Keratinocyte (primary cell): ENCODE results near the gene MGAT1. TPM values are rescaled to one million over a fixed set of nuclear protein-coding genes. Genes with fewer than 3 reads are reported as not detected.

Source experiments
- DNase-seq: peaks from one replicate; pipeline ENCODE4 v3.0.0-alpha.2; 2011; ENCODE audit warnings: low read depth, missing footprints, low spot score
- FAIRE-seq: peaks from 2 replicates; lab custom pipeline; 2011; peaks lifted over from hg19 to GRCh38; lab: Jason Lieb, UNC
- H2AFZ ChIP-seq: 2 replicates; pipeline ENCODE4 v1.6.0; 2012; ENCODE audit warnings: low read length, control low read depth, inconsistent platforms; ENCODE audit not compliant: control insufficient read depth
- H3K27ac ChIP-seq: 2 replicates; pipeline ENCODE4 v1.5.1; 2011; ENCODE audit warnings: low read length; ENCODE audit not compliant: control insufficient read depth, insufficient read depth
- H3K27me3 ChIP-seq: 3 replicates; pipeline ENCODE4 v1.6.0; 2011; ENCODE audit warnings: low read length; ENCODE audit not compliant: control insufficient read depth, insufficient read depth; ENCODE audit errors: extremely low read depth
- H3K36me3 ChIP-seq, 2 experiments: 2 replicates in 1 of 2; 3 replicates in 1 of 2; pipeline ENCODE4 v1.5.1; 2011; ENCODE audit warnings: low read length in 2 of 2, mild to moderate bottlenecking in 1 of 2; ENCODE audit not compliant: control insufficient read depth in 2 of 2, insufficient read depth in 2 of 2; ENCODE audit errors: extremely low read depth in 1 of 2
- H3K4me1 ChIP-seq: 3 replicates; pipeline ENCODE4 v1.5.1; 2011; ENCODE audit warnings: low read length; ENCODE audit not compliant: control insufficient read depth, insufficient read depth; ENCODE audit errors: extremely low read depth
- H3K4me2 ChIP-seq: 3 replicates; pipeline ENCODE4 v1.6.0; 2011; ENCODE audit warnings: low read depth, low read length; ENCODE audit not compliant: control insufficient read depth, insufficient read depth; ENCODE audit errors: extremely low read depth
- H3K4me3 ChIP-seq, 3 experiments: fragments of 200-600 bp in 1 of 3; sonication (generic) in 1 of 3; 2 replicates in 2 of 3; 3 replicates in 1 of 3; pipeline ENCODE4 v1.5.1; 2011 to 2016; ENCODE audit warnings: low read length in 3 of 3, mild to moderate bottlenecking in 3 of 3, control low read depth in 2 of 3, inconsistent platforms in 1 of 3, low read depth in 1 of 3, mixed read lengths in 1 of 3, mixed run types in 1 of 3, moderate library complexity in 1 of 3; ENCODE audit not compliant: control insufficient read depth in 2 of 3, insufficient read depth in 2 of 3; ENCODE audit errors: extremely low read depth in 1 of 3
- H3K79me2 ChIP-seq: 2 replicates; pipeline ENCODE4 v1.6.0; 2012; ENCODE audit warnings: low read length; ENCODE audit not compliant: control insufficient read depth, insufficient read depth
- H3K9ac ChIP-seq: 3 replicates; pipeline ENCODE4 v1.6.0; 2011; ENCODE audit warnings: low read length; ENCODE audit not compliant: control insufficient read depth, insufficient read depth; ENCODE audit errors: extremely low read depth
- H3K9me1 ChIP-seq: 3 replicates; pipeline ENCODE4 v1.6.0; 2011; ENCODE audit warnings: low read length; ENCODE audit not compliant: control insufficient read depth, insufficient read depth; ENCODE audit errors: extremely low read depth
- H3K9me3 ChIP-seq: 2 replicates; pipeline ENCODE4 v1.5.1; 2012; ENCODE audit warnings: low read depth, low read length; ENCODE audit not compliant: control insufficient read depth
- H4K20me1 ChIP-seq: 3 replicates; pipeline ENCODE4 v1.6.0; 2011; ENCODE audit warnings: low read length; ENCODE audit not compliant: control insufficient read depth, insufficient read depth; ENCODE audit errors: extremely low read depth
- EZH2 ChIP-seq: IDR thresholded peaks from one replicate; pipeline ENCODE4 v1.6.1; 2012; ENCODE audit warnings: inconsistent platforms, mild to moderate bottlenecking, low read length, moderate library complexity
- dilution Hi-C: fragments of 300-500 bp; cut with MboI; formaldehyde crosslinking; loops from one replicate; pipeline ENCODE4 v1.7.0; 2020; ENCODE audit warnings: low sequenced_read_pairs; ENCODE audit not compliant: extremely low pct_ligation_motif_present
- polyA plus RNA-seq, 5 experiments: library from polyadenylated mRNA; depleted of rRNA in 3 of 5; stranded (reverse) in 3 of 5; stranded (forward) in 1 of 5; unstranded in 1 of 5; fragments of >200 nt; gene quantifications; 1 replicate in 1 of 5; 2 replicates in 3 of 5; 3 replicates in 1 of 5; pipeline versions ENCODE4 v1.2.1 to v1.2.3, GENCODE V29; 2011 to 2012; ENCODE audit warnings: missing spikeins in 2 of 5, low read depth in 1 of 5, low replicate concordance in 1 of 5
- TF ChIP-seq, protein P1 (sequence below), 3 experiments: IDR thresholded peaks in 1 of 3; conservative IDR thresholded peaks in 1 of 3; optimal IDR thresholded peaks in 1 of 3; 2 replicates in 2 of 3; 3 replicates in 1 of 3; pipeline versions ENCODE3 to v1.5.1; 2011; ENCODE audit warnings: low read length in 3 of 3, mild to moderate bottlenecking in 3 of 3, moderate library complexity in 2 of 3, control low read depth in 1 of 3, inconsistent platforms in 1 of 3; ENCODE audit not compliant: insufficient read depth in 2 of 3; ENCODE audit errors: extremely low read depth in 1 of 3

The MGAT1 gene
- polyA plus RNA-seq, 1 donor (not counting 4 experiments of a cell fraction or from before 2014, with no cell fraction given) = 80.3 TPM

DNA sequence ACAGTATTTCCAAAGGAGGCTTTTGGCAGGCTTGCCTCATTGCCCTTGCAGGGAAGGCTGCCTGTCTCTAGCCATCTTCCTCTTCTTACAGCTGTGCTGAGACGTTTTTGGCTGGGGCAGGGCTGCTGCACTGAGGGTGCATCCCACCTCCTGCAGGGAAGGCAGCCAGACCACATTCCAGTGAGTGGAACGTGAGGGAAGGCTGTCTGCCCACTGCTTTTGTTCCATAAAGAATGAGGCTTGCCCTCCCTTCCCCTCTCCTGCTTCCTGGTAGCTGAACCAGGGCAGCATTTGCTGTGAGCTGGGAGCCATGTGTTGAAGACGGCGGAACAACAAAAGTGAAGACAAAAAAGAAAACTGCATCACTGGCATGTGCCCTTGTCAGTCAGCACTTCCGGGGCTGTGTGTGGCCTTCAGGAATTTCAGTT lies 16.8 kb downstream of the MGAT1 start:
- Histone ChIP-seq H3K4me1 (peaks cover 19% of the 10 kb centered on the region), H4K20me1 (peaks cover 5% of the 10 kb centered on the region), H3K27ac (peak overlapping the region; percentile 44), H3K9me1 (no peaks in the 10 kb centered on the region), H3K4me3 (no peak overlapping the region), H3K9ac (no peak overlapping the region), H3K27me3 (no peaks in the 10 kb centered on the region), H3K4me2 (peak overlapping the region; percentile 53), H3K79me2 (peaks cover 8% of the 10 kb centered on the region), H3K36me3 (peaks cover 3 to 10% of the 10 kb centered on the region in 2 experiments), H2AFZ (no peak overlapping the region), H3K9me3 (no peaks in the 10 kb centered on the region)
- no peak for DNase-seq
- dilution Hi-C loops = no loop called here
- FAIRE-seq = peak; percentile 77
- TF ChIP-seq EZH2 = no peak
- TF ChIP-seq, protein P1, sequence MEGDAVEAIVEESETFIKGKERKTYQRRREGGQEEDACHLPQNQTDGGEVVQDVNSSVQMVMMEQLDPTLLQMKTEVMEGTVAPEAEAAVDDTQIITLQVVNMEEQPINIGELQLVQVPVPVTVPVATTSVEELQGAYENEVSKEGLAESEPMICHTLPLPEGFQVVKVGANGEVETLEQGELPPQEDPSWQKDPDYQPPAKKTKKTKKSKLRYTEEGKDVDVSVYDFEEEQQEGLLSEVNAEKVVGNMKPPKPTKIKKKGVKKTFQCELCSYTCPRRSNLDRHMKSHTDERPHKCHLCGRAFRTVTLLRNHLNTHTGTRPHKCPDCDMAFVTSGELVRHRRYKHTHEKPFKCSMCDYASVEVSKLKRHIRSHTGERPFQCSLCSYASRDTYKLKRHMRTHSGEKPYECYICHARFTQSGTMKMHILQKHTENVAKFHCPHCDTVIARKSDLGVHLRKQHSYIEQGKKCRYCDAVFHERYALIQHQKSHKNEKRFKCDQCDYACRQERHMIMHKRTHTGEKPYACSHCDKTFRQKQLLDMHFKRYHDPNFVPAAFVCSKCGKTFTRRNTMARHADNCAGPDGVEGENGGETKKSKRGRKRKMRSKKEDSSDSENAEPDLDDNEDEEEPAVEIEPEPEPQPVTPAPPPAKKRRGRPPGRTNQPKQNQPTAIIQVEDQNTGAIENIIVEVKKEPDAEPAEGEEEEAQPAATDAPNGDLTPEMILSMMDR (optimal IDR thresholded peaks at IDR 0.05 in 1 of 3, IDR thresholded peaks at IDR 0.05 in 1 of 3, conservative IDR thresholded peaks at IDR 0.05 in 1 of 3; ENCODE audit: extremely low read depth in 1 of 3, insufficient read depth in 2 of 3, low read length in 3 of 3) = no peak

DNA sequence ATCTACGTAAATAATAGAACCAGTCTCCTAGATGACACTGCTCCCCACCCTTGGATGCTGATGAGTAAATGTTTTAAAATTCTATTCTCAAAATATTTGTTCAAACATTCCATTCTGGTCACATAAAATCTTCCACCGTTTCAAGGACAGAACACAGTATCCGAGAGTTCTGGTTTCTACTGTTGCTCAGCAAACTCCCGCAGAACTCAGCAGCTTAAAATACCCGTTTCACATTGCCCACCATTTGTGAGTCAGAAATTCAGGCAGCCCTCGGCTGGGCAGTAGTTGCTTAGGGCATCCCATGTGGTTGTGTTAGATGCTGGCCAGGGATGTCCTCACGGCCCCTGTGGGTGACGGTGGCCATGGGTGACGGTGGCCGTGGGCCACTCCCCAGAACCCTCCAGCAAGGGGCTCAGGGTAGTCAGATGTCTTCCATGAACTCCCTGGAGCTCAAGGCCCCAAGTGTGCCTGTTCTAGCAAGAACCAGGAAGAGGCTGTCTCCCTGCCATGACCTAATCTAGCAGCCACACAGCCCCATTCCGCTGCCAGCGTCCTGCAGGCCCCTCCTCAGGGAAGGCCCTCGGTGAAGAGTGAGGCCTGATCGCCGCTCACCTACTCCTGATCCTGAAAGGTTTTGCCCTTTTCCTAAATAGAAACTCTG lies 17.4 kb downstream of the MGAT1 start:
- FAIRE-seq (no peak), DNase-seq (no peak)
- H3K4me2 ChIP-seq = peak overlapping the region; percentile 28
- H3K27me3 ChIP-seq = no peaks in the 10 kb centered on the region
- peaks cover 4% of the 10 kb centered on the region for H4K20me1 ChIP-seq
- no peak overlapping the region for H3K4me3 ChIP-seq
- H3K27ac ChIP-seq = peak overlapping the region; percentile 23
- H3K9me3 ChIP-seq = no peaks in the 10 kb centered on the region
- H3K9ac ChIP-seq = no peak overlapping the region
- dilution Hi-C loops = no loop called here
- H3K79me2 ChIP-seq = peaks cover 4% of the 10 kb centered on the region
- no peak for TF ChIP-seq EZH2
- TF ChIP-seq, protein P1 (optimal IDR thresholded peaks at IDR 0.05 in 1 of 3, IDR thresholded peaks at IDR 0.05 in 1 of 3, conservative IDR thresholded peaks at IDR 0.05 in 1 of 3; ENCODE audit: extremely low read depth in 1 of 3, insufficient read depth in 2 of 3, low read length in 3 of 3) = no peak
- H3K9me1 ChIP-seq = no peaks in the 10 kb centered on the region
- peaks cover 19% of the 10 kb centered on the region for H3K4me1 ChIP-seq
- peaks cover 0 to 8% of the 10 kb centered on the region in 2 experiments for H3K36me3 ChIP-seq
- no peak overlapping the region for H2AFZ ChIP-seq
